HepG2 (cell line): ENCODE results near the gene TIMM10. TPM values are rescaled to one million over a fixed set of nuclear protein-coding genes. Genes with fewer than 3 reads are reported as not detected.

ENCODE experiments used
- DPF2 ChIP-seq: sonication (generic); formaldehyde crosslinking; IDR thresholded peaks from 2 replicates; pipeline ENCODE4 v1.4.0; 2020; ENCODE audit warnings: mild to moderate bottlenecking, low read depth, missing genetic modification reagents, borderline replicate concordance
- FOXM1 ChIP-seq: sonication (generic); formaldehyde crosslinking; IDR thresholded peaks from 2 replicates; pipeline ENCODE4 v1.5.0; 2020; ENCODE audit warnings: missing genetic modification reagents
- IKZF4 ChIP-seq: sonication (generic); formaldehyde crosslinking; IDR thresholded peaks from 2 replicates; pipeline ENCODE4 v1.5.1; 2020; ENCODE audit warnings: borderline replicate concordance, mild to moderate bottlenecking, low read depth, missing genetic modification reagents; ENCODE audit errors: not compliant biosample characterization
- MTF2 ChIP-seq: sonication (generic); formaldehyde crosslinking; IDR thresholded peaks from 2 replicates; pipeline ENCODE4 v1.5.0; 2020; ENCODE audit warnings: missing genetic modification reagents, borderline replicate concordance
- PHB2 ChIP-seq: fragments of 450-650 bp; IDR thresholded peaks from 2 replicates; pipeline ENCODE4 v1.6.1; 2018; ENCODE audit not compliant: partially characterized antibody
- RFXANK ChIP-seq: IDR thresholded peaks from 2 replicates; pipeline ENCODE4 v1.6.1; 2016
- SMAD1 ChIP-seq: sonication (generic); formaldehyde crosslinking; IDR thresholded peaks from 2 replicates; pipeline ENCODE4 v1.4.0; 2020; ENCODE audit warnings: missing genetic modification reagents, low read depth, mild to moderate bottlenecking, borderline replicate concordance
- TOPORS ChIP-seq: sonication (generic); formaldehyde crosslinking; IDR thresholded peaks from 2 replicates; pipeline ENCODE4 v1.8.0; 2023; ENCODE audit warnings: mild to moderate bottlenecking, missing genetic modification reagents
- U2AF2 ChIP-seq: fragments of 200-400 bp; formaldehyde crosslinking; IDR thresholded peaks from 2 replicates; pipeline ENCODE4 v1.6.1; 2017; ENCODE audit warnings: low read depth, mild to moderate bottlenecking, low read length
- WIZ ChIP-seq: sonication (generic); formaldehyde crosslinking; IDR thresholded peaks from 2 replicates; pipeline ENCODE4 v1.5.1; 2020; ENCODE audit warnings: mild to moderate bottlenecking, missing genetic modification reagents
- ZKSCAN1 ChIP-seq: fragments of 150-350 bp; IDR thresholded peaks from 2 replicates; pipeline ENCODE4 v1.6.1; 2014; ENCODE audit warnings: low read length
- ZNF567 ChIP-seq: sonication (generic); formaldehyde crosslinking; IDR thresholded peaks from 2 replicates; pipeline ENCODE4 v1.8.1; 2023; ENCODE audit warnings: mild to moderate bottlenecking, missing genetic modification reagents, borderline replicate concordance
- ZNF709 ChIP-seq: sonication (generic); formaldehyde crosslinking; IDR thresholded peaks from 2 replicates; pipeline ENCODE4 v1.5.0; 2020; ENCODE audit warnings: mild to moderate bottlenecking, missing genetic modification reagents
- ZNF75D ChIP-seq: sonication (generic); formaldehyde crosslinking; IDR thresholded peaks from 2 replicates; pipeline ENCODE4 v1.8.1; 2023; ENCODE audit warnings: missing genetic modification reagents, mild to moderate bottlenecking, borderline replicate concordance
- ZSCAN30 ChIP-seq: sonication (generic); formaldehyde crosslinking; IDR thresholded peaks from 2 replicates; pipeline ENCODE4 v1.5.0; 2020; ENCODE audit warnings: mild to moderate bottlenecking, missing genetic modification reagents
- polyA plus RNA-seq, 8 experiments: library from polyadenylated mRNA; depleted of rRNA in 3 of 8; stranded (reverse) in 7 of 8; unstranded in 1 of 8; fragments of >200 nt; fragmentation: Illumina TruSeq in 4 of 8; extraction: Trizol in 4 of 8; gene quantifications; 2 replicates each; pipeline versions ENCODE4 v1.2.1 to v1.2.3, GENCODE V29; 2011 to 2016; ENCODE audit warnings: low read depth in 4 of 8, missing spikeins in 1 of 8, mixed read lengths in 1 of 8; ENCODE audit not compliant: insufficient read depth in 1 of 8
- total RNA-seq, 5 experiments: library from RNA; depleted of rRNA; stranded (reverse); fragments of >200 nt; fragmentation: Illumina TruSeq; extraction: Trizol; gene quantifications; 2 replicates each; pipeline ENCODE4 v1.2.3, GENCODE V29; 2016; ENCODE audit warnings: low read depth in 1 of 5
- TF ChIP-seq, protein P1 (sequence below), 2 experiments: sonication (generic) in 1 of 2; formaldehyde crosslinking in 1 of 2; IDR thresholded peaks; 2 replicates each; pipeline versions ENCODE4 v1.4.0 to v1.6.1; 2016 to 2020; ENCODE audit warnings: borderline replicate concordance in 1 of 2, low read depth in 1 of 2, mild to moderate bottlenecking in 1 of 2, missing genetic modification reagents in 1 of 2
- TF ChIP-seq, protein P2 (sequence below): sonication (generic); formaldehyde crosslinking; IDR thresholded peaks from 2 replicates; pipeline ENCODE4 v1.4.0; 2020; ENCODE audit warnings: mild to moderate bottlenecking, missing genetic modification reagents, borderline replicate concordance
- TF ChIP-seq, protein P3 (sequence below): sonication (generic); formaldehyde crosslinking; IDR thresholded peaks from 2 replicates; pipeline ENCODE4 v1.5.0; 2020; ENCODE audit warnings: mild to moderate bottlenecking, missing genetic modification reagents
- TF ChIP-seq, protein P4 (sequence below): sonication (generic); formaldehyde crosslinking; IDR thresholded peaks from 2 replicates; pipeline ENCODE4 v1.5.0; 2020; ENCODE audit warnings: missing genetic modification reagents

Gene TIMM10
- total and polyA plus RNA-seq, 2 of the 13 experiments (the other 11 are each of a cell fraction or from before 2014, with no cell fraction given), result 67.8 to 82.2 TPM

DNA sequence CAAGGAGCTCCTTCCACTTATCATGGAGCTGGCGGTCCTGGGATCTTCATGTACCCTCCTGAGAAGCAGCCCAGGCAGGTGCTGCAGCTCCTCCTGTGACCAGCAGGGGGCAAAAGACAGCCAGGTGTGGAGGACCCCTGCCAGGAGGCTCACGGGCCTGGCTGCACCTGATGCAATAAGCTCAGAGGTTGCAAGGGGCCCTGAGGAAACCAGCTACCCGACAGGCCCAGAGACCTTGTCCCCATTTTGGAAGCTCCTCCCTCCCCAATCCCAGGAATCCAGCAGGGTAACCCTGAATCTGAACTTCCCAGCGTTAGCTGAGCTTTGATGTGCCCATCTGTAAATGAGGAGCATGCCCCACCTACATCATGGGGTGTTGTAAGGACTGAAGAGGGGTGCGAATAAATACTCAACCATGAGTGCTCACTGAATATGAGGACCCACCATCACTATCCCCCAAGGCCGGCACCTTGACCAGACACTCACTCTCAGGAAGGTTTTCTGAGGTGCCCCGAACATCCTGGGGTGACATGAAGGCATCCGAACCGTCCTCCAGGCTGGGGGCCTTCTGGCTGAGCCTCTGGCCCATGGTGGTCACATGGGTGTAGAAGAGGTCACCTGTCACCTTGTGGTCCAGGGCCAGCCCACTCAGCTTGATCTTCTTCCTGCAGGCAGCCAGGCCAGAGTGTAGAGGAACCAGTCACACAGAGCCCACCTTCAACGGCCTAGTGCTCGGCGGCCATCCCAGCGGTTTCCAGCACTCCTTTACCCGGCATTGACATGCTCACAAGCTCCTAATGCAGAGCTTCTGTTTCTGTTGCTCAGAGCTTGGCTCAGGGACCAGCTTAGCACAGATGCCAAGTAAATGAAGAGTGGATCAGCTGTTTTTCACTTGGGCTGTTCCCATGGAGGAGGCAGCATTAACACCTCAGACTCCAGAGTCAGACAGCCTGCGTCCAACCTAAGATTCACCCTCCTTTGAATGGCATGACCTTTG is 36.7 kb downstream of the TIMM10 start (continued):
- TF ChIP-seq TOPORS (CRISPR knock-in tag), result no peak
- TF ChIP-seq ZKSCAN1, result no peak
- TF ChIP-seq, protein P1, sequence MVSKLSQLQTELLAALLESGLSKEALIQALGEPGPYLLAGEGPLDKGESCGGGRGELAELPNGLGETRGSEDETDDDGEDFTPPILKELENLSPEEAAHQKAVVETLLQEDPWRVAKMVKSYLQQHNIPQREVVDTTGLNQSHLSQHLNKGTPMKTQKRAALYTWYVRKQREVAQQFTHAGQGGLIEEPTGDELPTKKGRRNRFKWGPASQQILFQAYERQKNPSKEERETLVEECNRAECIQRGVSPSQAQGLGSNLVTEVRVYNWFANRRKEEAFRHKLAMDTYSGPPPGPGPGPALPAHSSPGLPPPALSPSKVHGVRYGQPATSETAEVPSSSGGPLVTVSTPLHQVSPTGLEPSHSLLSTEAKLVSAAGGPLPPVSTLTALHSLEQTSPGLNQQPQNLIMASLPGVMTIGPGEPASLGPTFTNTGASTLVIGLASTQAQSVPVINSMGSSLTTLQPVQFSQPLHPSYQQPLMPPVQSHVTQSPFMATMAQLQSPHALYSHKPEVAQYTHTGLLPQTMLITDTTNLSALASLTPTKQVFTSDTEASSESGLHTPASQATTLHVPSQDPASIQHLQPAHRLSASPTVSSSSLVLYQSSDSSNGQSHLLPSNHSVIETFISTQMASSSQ (IDR thresholded peaks at IDR 0.05; ENCODE audit: low read depth), result no peak
- TF ChIP-seq, protein P1 (CRISPR knock-in tag; IDR thresholded peaks at IDR 0.05; ENCODE audit: borderline replicate concordance), result no peak
- TF ChIP-seq ZNF75D (CRISPR knock-in tag), result no peak
- TF ChIP-seq PHB2, result no peak
- no peak for TF ChIP-seq U2AF2
- TF ChIP-seq FOXM1 (CRISPR knock-in tag), result no peak
- TF ChIP-seq SMAD1, result peak; percentile 84; the same call in 1 of the 2 replicates
- no peak for TF ChIP-seq ZSCAN30 (CRISPR knock-in tag)
- 0 out of 2 replicates have a peak, but pooled peaks have one; percentile 72 for TF ChIP-seq ZNF567
- TF ChIP-seq, protein P2, sequence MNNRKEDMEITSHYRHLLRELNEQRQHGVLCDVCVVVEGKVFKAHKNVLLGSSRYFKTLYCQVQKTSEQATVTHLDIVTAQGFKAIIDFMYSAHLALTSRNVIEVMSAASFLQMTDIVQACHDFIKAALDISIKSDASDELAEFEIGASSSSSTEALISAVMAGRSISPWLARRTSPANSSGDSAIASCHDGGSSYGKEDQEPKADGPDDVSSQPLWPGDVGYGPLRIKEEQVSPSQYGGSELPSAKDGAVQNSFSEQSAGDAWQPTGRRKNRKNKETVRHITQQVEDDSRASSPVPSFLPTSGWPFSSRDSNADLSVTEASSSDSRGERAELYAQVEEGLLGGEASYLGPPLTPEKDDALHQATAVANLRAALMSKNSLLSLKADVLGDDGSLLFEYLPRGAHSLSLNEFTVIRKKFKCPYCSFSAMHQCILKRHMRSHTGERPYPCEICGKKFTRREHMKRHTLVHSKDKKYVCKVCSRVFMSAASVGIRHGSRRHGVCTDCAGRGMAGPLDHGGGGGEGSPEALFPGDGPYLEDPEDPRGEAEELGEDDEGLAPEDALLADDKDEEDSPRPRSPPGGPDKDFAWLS (CRISPR knock-in tag), result no peak
- no peak for TF ChIP-seq DPF2 (CRISPR knock-in tag)
- no peak for TF ChIP-seq ZNF709
- TF ChIP-seq MTF2 (CRISPR knock-in tag), result no peak
- TF ChIP-seq IKZF4 (CRISPR knock-in tag), result peak; percentile 40
- no peak for TF ChIP-seq RFXANK
- no peak for TF ChIP-seq WIZ (CRISPR knock-in tag)
- TF ChIP-seq, protein P3, sequence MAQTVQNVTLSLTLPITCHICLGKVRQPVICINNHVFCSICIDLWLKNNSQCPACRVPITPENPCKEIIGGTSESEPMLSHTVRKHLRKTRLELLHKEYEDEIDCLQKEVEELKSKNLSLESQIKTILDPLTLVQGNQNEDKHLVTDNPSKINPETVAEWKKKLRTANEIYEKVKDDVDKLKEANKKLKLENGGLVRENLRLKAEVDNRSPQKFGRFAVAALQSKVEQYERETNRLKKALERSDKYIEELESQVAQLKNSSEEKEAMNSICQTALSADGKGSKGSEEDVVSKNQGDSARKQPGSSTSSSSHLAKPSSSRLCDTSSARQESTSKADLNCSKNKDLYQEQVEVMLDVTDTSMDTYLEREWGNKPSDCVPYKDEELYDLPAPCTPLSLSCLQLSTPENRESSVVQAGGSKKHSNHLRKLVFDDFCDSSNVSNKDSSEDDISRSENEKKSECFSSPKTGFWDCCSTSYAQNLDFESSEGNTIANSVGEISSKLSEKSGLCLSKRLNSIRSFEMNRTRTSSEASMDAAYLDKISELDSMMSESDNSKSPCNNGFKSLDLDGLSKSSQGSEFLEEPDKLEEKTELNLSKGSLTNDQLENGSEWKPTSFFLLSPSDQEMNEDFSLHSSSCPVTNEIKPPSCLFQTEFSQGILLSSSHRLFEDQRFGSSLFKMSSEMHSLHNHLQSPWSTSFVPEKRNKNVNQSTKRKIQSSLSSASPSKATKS, result no peak
- TF ChIP-seq, protein P4, sequence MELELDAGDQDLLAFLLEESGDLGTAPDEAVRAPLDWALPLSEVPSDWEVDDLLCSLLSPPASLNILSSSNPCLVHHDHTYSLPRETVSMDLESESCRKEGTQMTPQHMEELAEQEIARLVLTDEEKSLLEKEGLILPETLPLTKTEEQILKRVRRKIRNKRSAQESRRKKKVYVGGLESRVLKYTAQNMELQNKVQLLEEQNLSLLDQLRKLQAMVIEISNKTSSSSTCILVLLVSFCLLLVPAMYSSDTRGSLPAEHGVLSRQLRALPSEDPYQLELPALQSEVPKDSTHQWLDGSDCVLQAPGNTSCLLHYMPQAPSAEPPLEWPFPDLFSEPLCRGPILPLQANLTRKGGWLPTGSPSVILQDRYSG (CRISPR knock-in tag), result no peak
